GM18520 (cell line): ENCODE measurements around the gene LKAAEAR1.

Experiments used
- ATAC-seq: cut with Tn5 transposase; IDR thresholded peaks from one replicate; pipeline ENCODE4 v1.9.1; 2021; ENCODE audit not compliant: unreplicated experiment

The LKAAEAR1 gene

DNA sequence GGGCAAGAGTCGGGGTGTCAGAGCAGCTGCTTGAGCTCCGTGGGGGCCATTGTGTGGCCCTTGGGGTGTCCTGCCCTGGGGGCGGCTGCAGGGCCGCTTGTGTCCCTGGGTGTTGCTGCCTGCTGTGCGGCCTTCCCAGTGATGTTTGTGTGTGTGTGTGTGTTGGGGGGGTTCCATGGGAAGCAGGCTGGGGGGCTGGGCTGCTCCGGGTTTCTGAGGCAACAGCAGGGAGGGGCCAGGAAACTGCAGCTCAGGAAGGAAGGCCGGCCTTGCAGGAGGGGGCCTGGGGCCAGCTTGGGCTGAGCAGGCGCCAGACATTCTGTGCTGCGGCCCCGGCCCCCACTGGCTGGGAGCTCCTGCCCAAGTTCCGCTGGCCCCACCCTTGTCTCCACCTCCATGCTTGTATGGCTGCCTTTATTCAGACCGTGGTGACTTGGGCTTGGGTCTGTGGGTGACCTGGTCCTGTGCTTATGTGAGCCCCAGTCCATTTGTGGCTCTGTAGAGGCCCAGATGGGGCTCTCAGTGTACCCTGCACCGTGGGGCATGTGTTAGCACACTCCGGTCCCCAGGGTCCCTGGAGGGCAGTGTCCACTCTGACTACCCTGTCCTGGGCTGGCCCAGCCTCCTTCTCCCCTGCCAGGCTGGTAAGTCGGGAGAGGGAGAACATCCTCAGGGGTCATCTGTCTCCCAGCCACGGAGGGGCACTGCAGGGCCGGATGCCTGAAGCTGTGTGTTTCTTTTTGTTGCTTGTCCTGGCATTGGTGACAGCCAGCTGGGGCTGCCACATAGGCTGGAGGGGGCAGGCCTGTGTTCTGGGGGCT lies 30.1 kb downstream of the LKAAEAR1 start:
- ATAC-seq = no peak

GRCh38 chr20:64052987-64053840 lies 31.0 kb downstream of the LKAAEAR1 start:
- ATAC-seq = no peak

- no peak for ATAC-seq
Measured at GRCh38 chr20:64052326-64052722, 31.9 kb downstream of the LKAAEAR1 start.

DNA sequence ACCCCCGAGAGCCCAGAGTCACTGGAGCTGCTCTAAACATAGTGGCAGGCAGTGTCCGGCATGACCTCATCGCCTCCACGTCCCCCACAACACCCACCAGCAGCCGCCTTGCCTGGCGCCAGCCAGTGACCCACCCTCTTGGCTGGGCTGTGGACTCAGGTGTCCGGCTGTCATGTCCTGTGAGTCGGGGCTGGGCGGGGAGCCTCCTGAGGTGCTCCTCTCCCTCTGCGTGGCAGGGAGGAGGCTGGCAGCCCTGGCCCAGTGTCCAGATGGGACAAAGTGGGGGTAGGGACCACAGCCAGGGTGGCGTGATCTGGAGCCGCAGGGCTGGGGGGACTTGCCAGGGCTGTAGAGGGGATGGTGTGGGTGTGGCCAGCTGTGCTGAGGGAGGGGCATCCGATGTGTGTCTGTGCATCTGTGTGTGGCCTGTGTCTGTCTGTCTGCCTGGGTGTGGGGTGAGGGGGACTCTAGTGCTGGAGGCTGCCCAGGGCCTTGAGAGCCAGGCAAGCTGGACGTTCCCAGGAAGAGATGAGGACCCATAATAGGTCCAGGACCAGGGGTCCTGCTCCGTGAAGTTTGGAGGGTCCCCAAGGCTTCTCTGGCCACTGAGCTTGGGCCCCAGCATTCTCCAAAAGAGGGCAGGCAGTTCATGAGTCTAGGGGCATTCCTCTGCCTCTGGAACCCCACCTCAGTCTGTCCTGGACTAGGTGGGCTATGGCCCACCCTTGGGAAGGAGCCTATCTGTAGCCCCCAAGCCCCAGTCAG lies 32.5 kb downstream of the LKAAEAR1 start:
- no peak for ATAC-seq

DNA sequence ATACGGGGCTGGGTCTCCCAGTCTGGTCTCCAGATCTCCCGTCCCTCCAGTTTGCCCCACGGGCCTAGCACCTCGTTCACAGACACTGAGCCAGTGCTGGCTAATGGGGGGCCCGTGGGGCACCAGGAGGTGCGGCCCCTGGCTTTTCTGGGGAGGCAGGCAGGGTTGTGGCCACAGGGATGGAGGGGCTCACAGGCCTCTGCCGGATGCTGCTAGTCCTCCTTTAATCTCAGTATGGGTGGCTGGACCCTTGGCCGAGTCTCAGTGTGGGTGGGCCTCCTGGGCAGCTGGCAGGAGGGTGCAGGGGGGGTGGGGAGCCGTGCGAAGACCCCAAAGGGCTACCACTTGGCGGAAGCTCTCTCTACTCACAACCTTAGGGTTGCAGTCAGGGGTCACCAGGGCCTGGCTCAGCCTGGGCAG lies 33.2 kb downstream of the LKAAEAR1 start:
- ATAC-seq = no peak

- ATAC-seq = no peak
Measured at GRCh38 chr20:64050261-64051032, 33.8 kb downstream of the LKAAEAR1 start.

DNA sequence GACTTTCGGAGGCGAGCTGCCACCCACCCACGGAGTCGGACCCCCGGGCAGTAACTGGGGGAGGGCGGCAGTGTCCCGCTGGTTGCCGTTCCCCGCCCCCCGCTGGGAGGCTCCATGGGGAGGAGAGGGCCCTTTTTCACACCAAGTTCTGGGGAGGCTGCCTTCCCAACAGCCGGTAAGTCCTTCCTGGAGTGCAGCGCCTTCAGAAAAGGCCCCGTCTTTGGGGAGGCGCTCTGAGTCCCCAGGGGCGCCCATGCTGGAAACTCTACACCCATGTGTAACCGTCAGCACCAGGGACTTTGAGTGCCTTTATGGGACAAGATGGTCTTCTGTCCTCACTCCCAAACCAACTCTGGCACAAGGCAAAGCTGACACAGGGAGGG lies 34.3 kb downstream of the LKAAEAR1 start:
- no peak for ATAC-seq

DNA sequence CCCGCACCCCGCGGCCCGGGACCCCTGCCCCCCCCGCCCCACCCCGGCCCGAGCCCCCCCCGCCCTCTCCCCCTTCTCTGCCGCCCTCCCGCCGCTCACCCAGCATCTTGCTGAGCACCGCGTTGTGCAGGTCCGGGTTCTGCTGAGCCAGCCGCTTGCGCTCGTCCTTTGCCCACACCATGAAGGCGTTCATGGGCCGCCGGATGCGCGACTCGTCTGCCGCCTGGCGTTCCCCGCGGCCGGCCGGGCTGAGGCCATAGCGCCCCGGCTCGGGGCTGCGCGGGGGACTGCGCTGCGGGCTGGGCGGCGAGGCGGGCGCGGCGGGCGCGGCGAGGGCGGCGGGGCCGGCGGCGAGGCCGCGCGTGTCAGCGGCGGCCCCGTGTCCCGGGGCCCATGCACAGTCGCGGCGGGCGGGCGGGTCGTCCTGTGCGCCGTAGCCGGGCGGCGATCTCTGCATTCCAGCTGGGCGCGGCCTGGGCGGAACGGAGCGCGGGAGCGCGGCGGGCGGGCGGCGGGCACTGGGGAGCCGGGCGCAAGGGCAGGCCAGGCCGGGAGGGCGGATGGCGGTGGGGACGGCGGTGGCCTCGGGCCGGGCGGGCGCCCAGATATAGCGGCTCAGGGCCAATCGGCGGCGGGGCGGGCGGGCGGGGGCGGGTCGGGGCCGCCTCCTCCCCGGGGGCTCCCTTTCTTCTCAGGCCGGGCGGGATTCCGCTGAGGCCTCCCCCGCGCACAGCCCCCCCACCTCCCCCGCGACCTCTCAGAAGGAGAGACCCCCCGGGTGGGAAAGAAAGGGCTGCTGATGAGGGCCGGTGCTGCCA lies 34.9 kb downstream of the LKAAEAR1 start, which contains the start of gene SOX18:
Gene SOX18 (minus strand): TSS at position 580 of the 818 bp plus-strand sequence. CDS start 123 bp downstream, at position 457.
- ATAC-seq = no peak

DNA sequence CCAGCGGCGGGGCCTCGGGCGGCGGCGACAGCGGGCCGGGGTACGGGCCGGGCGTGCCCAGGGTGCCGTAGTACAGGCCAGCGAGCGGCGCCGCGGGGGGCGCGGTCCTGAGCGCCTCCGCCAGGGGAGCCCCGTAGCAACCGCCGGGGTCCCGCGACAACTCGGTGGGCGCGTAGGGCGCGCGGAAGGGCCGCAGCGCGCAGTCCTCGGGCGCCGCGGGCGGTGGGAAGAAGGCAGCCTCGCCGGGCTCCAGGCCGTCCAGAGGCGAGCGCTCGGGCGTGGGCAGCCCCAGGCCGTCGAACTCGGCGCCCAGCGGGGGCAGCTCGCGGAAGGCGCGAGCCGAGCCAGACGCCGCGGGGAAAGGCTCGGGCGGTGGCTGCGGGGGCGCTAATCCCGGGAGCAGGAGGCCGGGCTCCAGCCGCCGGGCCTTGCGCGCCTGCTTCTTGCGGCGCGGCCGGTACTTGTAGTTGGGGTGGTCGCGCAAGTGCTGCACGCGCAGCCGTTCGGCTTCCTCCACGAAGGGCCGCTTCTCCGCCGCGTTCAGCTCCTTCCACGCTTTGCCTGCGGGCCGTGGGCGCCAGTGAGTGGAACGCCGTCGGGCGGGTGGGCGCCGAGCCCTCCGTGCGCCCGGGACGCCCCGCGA lies 35.7 kb downstream of the LKAAEAR1 start:
- no peak for ATAC-seq

- no peak for ATAC-seq
Measured at GRCh38 chr20:64047968-64048401, 36.2 kb downstream of the LKAAEAR1 start.

DNA sequence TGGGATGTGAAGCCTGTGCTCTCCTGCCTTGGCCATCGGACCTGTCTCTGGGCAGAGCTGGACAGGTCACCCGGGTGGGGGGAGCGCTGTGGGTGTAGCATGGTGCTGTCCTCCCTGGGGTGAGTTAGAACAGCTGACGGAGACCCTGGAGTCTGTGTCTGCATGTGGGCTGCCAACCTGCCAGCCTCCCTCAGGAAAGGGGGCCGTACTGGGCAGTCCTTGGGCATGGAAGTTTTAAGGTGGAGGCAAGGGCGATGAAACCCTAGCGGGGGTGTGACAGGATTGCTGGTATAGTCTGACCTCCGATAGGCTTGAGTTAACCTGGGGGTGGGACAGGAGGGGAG lies 37.2 kb downstream of the LKAAEAR1 start:
- no peak for ATAC-seq

GRCh38 chr20:64045346-64046011 lies 38.7 kb downstream of the LKAAEAR1 start:
- no peak for ATAC-seq

GRCh38 chr20:64044484-64045247 lies 39.5 kb downstream of the LKAAEAR1 start:
- no peak for ATAC-seq

GRCh38 chr20:64043768-64044167 lies 40.4 kb downstream of the LKAAEAR1 start:
- no peak for ATAC-seq

GRCh38 chr20:64042054-64042781 lies 42.0 kb downstream of the LKAAEAR1 start:
- ATAC-seq = no peak

DNA sequence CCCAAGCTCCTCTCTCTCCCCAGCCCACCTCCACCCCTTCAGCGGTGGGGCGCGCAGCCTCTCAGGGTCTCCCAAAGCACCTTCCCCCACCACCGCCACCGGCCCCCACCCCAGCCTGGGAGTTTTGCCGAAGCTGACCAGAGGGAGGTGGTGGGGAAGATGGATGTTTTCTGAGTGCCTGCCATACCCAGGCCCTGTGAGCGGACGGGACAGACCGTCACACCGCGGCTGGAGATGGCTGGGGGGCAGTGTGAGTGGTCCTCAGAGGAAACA lies 42.5 kb downstream of the LKAAEAR1 start:
- ATAC-seq = no peak

GRCh38 chr20:64041040-64041780 lies 43.0 kb downstream of the LKAAEAR1 start:
- no peak for ATAC-seq
